K562 (cell line): ENCODE results near the gene MYL12B. TPM values are rescaled to one million over a fixed set of nuclear protein-coding genes. Genes with fewer than 3 reads are reported as not detected.

Experiments used
- ATF3 ChIP-seq, 2 experiments: fragments of 450-650 bp in 1 of 2; sonication (generic) in 1 of 2; formaldehyde crosslinking in 1 of 2; IDR thresholded peaks in 1 of 2; conservative IDR thresholded peaks in 1 of 2; 2 replicates each; pipeline versions ENCODE4 v1.6.1 to v1.8.1; 2016 to 2023; ENCODE audit warnings: mild to moderate bottlenecking in 2 of 2, moderate library complexity in 2 of 2, inconsistent platforms in 1 of 2, missing genetic modification reagents in 1 of 2
- CBX3 ChIP-seq, 2 experiments: IDR thresholded peaks; 1 replicate in 1 of 2; 2 replicates in 1 of 2; pipeline ENCODE4 v1.6.1; 2012; ENCODE audit warnings: inconsistent platforms in 2 of 2, low read length in 2 of 2, borderline replicate concordance in 1 of 2, control low read depth in 1 of 2
- ESRRA ChIP-seq: fragments of 450-650 bp; IDR thresholded peaks from 2 replicates; pipeline ENCODE4 v1.6.1; 2014; ENCODE audit warnings: low read depth, mild to moderate bottlenecking, moderate library complexity, borderline replicate concordance
- ESRRB ChIP-seq: fragments of 250-450 bp; sonication (Bioruptor Pico); IDR thresholded peaks from 2 replicates; pipeline ENCODE4 v1.5.0; 2020; ENCODE audit warnings: mild to moderate bottlenecking, moderate library complexity, borderline replicate concordance
- FOXA3 ChIP-seq, 2 experiments: fragments of 450-650 bp in 1 of 2; sonication (generic) in 1 of 2; formaldehyde crosslinking; IDR thresholded peaks in 1 of 2; conservative IDR thresholded peaks in 1 of 2; 2 replicates each; pipeline versions ENCODE4 v1.4.0 to v1.8.0; 2020 to 2022; ENCODE audit warnings: mild to moderate bottlenecking in 2 of 2, missing genetic modification reagents in 1 of 2
- FOXK1 ChIP-seq: sonication (generic); formaldehyde crosslinking; IDR thresholded peaks from 2 replicates; pipeline ENCODE4 v1.8.0; 2022; ENCODE audit warnings: missing genetic modification reagents, mild to moderate bottlenecking, borderline replicate concordance
- FOXO4 ChIP-seq: fragments of 450-650 bp; formaldehyde crosslinking; IDR thresholded peaks from 2 replicates; pipeline ENCODE4 v1.4.0; 2020; ENCODE audit warnings: mild to moderate bottlenecking, moderate library complexity
- HNRNPK ChIP-seq: fragments of 200-400 bp; formaldehyde crosslinking; IDR thresholded peaks from one replicate; pipeline ENCODE4 v1.6.1; 2018; ENCODE audit warnings: mild to moderate bottlenecking, low read depth, low read length; ENCODE audit not compliant: poor library complexity, severe bottlenecking
- IRF2 ChIP-seq: sonication (generic); formaldehyde crosslinking; IDR thresholded peaks from 2 replicates; pipeline ENCODE4 v1.8.1; 2022; ENCODE audit warnings: mild to moderate bottlenecking, missing genetic modification reagents
- JUND ChIP-seq, 2 experiments: IDR thresholded peaks; 2 replicates in 1 of 2; 3 replicates in 1 of 2; pipeline ENCODE4 v1.6.1; 2011; ENCODE audit warnings: borderline replicate concordance in 2 of 2, low read depth in 2 of 2, low read length in 2 of 2, improper control_type of control experiment in 1 of 2, missing biosample characterization in 1 of 2, missing genetic modification characterization in 1 of 2, missing genetic modification reagents in 1 of 2
- MAZ ChIP-seq, 2 experiments: fragments of 450-650 bp in 1 of 2; sonication (generic) in 1 of 2; formaldehyde crosslinking; IDR thresholded peaks in 1 of 2; conservative IDR thresholded peaks in 1 of 2; 2 replicates each; pipeline versions ENCODE4 v1.4.0 to v1.5.0; 2020; ENCODE audit warnings: mild to moderate bottlenecking in 1 of 2, missing genetic modification reagents in 1 of 2
- MCM2 ChIP-seq: fragments of 450-650 bp; IDR thresholded peaks from 2 replicates; pipeline ENCODE4 v1.6.1; 2017; ENCODE audit warnings: low read depth, mild to moderate bottlenecking
- PHB2 ChIP-seq: fragments of 450-650 bp; IDR thresholded peaks from 2 replicates; pipeline ENCODE4 v1.6.1; 2017; ENCODE audit warnings: low read depth
- RAD51 ChIP-seq: fragments of 450-650 bp; IDR thresholded peaks from 2 replicates; pipeline ENCODE4 v1.7.1; 2016; ENCODE audit warnings: low read depth, mild to moderate bottlenecking, borderline replicate concordance
- RBM22 ChIP-seq: fragments of 200-400 bp; formaldehyde crosslinking; IDR thresholded peaks from 2 replicates; pipeline ENCODE4 v1.6.1; 2018; ENCODE audit warnings: low read length, low read depth; ENCODE audit not compliant: poor library complexity, severe bottlenecking
- SMARCA5 ChIP-seq: fragments of 450-650 bp; IDR thresholded peaks from 2 replicates; pipeline ENCODE4 v1.6.1; 2016
- TCF3 ChIP-seq: sonication (generic); formaldehyde crosslinking; IDR thresholded peaks from 2 replicates; pipeline ENCODE4 v1.4.0; 2020; ENCODE audit warnings: mild to moderate bottlenecking, missing genetic modification reagents
- TFAP4 ChIP-seq: sonication (generic); formaldehyde crosslinking; IDR thresholded peaks from 2 replicates; pipeline ENCODE4 v1.8.0; 2022; ENCODE audit warnings: missing genetic modification reagents, mild to moderate bottlenecking, moderate library complexity, borderline replicate concordance
- THRA ChIP-seq: fragments of 450-650 bp; IDR thresholded peaks from 2 replicates; pipeline ENCODE4 v1.6.1; 2017; ENCODE audit warnings: mild to moderate bottlenecking, moderate library complexity
- XRCC3 ChIP-seq: fragments of 450-650 bp; IDR thresholded peaks from 2 replicates; pipeline ENCODE4 v1.6.1; 2017; ENCODE audit warnings: mild to moderate bottlenecking, moderate library complexity
- ZNF165 ChIP-seq: fragments of 250-450 bp; sonication (Bioruptor Pico); IDR thresholded peaks from 2 replicates; pipeline ENCODE4 v1.4.0; 2020; ENCODE audit warnings: borderline replicate concordance
- polyA plus RNA-seq, 8 experiments: library from polyadenylated mRNA; depleted of rRNA in 4 of 8; stranded (reverse) in 5 of 8; unstranded in 3 of 8; fragments of >200 nt; fragmentation: Nextera tagmentation in 2 of 8; fragmentation: Illumina TruSeq in 1 of 8; extraction: Ambion mirVana in 2 of 8; extraction: Trizol in 1 of 8; gene quantifications; 2 replicates each; pipeline versions ENCODE4 v1.2.1 to v1.2.3, GENCODE V29; 2011 to 2014; ENCODE audit warnings: inconsistent platforms in 1 of 8, missing spikeins in 1 of 8
- total RNA-seq, 7 experiments: library from RNA; depleted of rRNA in 6 of 7; stranded (reverse); fragments of >200 nt in 6 of 7; fragmentation: Illumina TruSeq in 2 of 7; extraction: Trizol in 2 of 7; gene quantifications; 2 replicates each; pipeline versions ENCODE4 v1.2.1 to v1.2.3, GENCODE V29; 2011 to 2021; ENCODE audit warnings: low replicate concordance in 1 of 7

MYL12B gene
- total and polyA plus RNA-seq, 9 of the 15 experiments (the other 6 are each of a cell fraction or from before 2014, with no cell fraction given): 220 to 995 (median 463) TPM

- TF ChIP-seq ESRRB (CRISPR knock-in tag) (no peak), CBX3 (IDR thresholded peaks at IDR 0.05; ENCODE audit: borderline replicate concordance in 1 of 2, low read length in 2 of 2) (no peak), XRCC3 (no peak), RAD51 (no peak; the same call in 1 of the 2 replicates), PHB2 (no peak), ZNF165 (CRISPR knock-in tag) (no peak), IRF2 (no peak), ESRRA (peak; percentile 64; the same call in 1 of the 2 replicates), MCM2 (no peak), RBM22 (peak; percentile 29), JUND (IDR thresholded peaks at IDR 0.05; ENCODE audit: borderline replicate concordance, low read depth, low read length) (peak; percentile 94), JUND (tag; IDR thresholded peaks at IDR 0.05; ENCODE audit: borderline replicate concordance, low read depth, low read length) (no peak; the same call in 1 of the 3 replicates), SMARCA5 (no peak), MAZ (CRISPR knock-in tag; conservative IDR thresholded peaks at IDR 0.05 in 1 of 2, IDR thresholded peaks at IDR 0.05 in 1 of 2) (peak; percentile 70 to 81; a peak in 3 of 4 replicates), FOXK1 (CRISPR knock-in tag) (0 out of 2 replicates have a peak, but pooled peaks have one; percentile 45), FOXO4 (no peak), HNRNPK (no peak), FOXA3 (CRISPR knock-in tag; conservative IDR thresholded peaks at IDR 0.05 in 1 of 2, IDR thresholded peaks at IDR 0.05 in 1 of 2) (0 out of 4 replicates have a peak, but pooled peaks of 1 of the 2 experiments have one; percentile 14), TFAP4 (CRISPR knock-in tag) (peak; percentile 84), ATF3 (IDR thresholded peaks at IDR 0.05) (no peak; the same call in 1 of the 2 replicates), ATF3 (CRISPR knock-in tag; conservative IDR thresholded peaks at IDR 0.05) (0 out of 2 replicates have a peak, but pooled peaks have one; percentile 19), TCF3 (peak; percentile 46; the same call in 1 of the 2 replicates), THRA (no peak)
Observed at GRCh38 chr18:3261373-3262233, at the start of gene MYL12B (continued).
